H9 (cell line): ENCODE results near the gene MGRN1. TPM values are rescaled to one million over a fixed set of nuclear protein-coding genes. Genes with fewer than 3 reads are reported as not detected.
A peak's percentile ranks its signal among the peaks of the same experiment; 100 is the strongest.

Experiments used
- DNase-seq: peaks from one replicate; pipeline ENCODE4 v3.0.0-alpha.2; 2017
- H2AFZ ChIP-seq: one replicate; pipeline ENCODE4 v1.6.1; 2013; ENCODE audit warnings: mild to moderate bottlenecking, low read length, control low read depth, moderate library complexity
- H2AK5ac ChIP-seq: 2 replicates; pipeline ENCODE4 v1.6.1; 2013; ENCODE audit warnings: low read length, control low read depth, mixed read lengths; ENCODE audit not compliant: insufficient read length
- H2BK120ac ChIP-seq: one replicate; pipeline ENCODE4 v1.6.1; 2013; ENCODE audit warnings: low read depth, mild to moderate bottlenecking, low read length, control low read depth, inconsistent platforms; ENCODE audit not compliant: poor library complexity, severe bottlenecking
- H2BK12ac ChIP-seq: 2 replicates; pipeline ENCODE4 v1.6.1; 2013; ENCODE audit warnings: low read length, control low read depth, mixed read lengths, low read depth; ENCODE audit not compliant: insufficient read length
- H2BK15ac ChIP-seq: 2 replicates; pipeline ENCODE4 v1.6.1; 2013; ENCODE audit warnings: low read depth, low read length, control low read depth
- H2BK20ac ChIP-seq: one replicate; pipeline ENCODE4 v1.6.1; 2013; ENCODE audit warnings: low read depth, mild to moderate bottlenecking, low read length, control low read depth, inconsistent platforms; ENCODE audit not compliant: poor library complexity, severe bottlenecking
- H2BK5ac ChIP-seq: 2 replicates; pipeline ENCODE4 v1.6.1; 2013; ENCODE audit warnings: low read length, control low read depth, mixed read lengths; ENCODE audit not compliant: insufficient read length
- H3K14ac ChIP-seq: 2 replicates; pipeline ENCODE4 v1.6.1; 2013; ENCODE audit warnings: low read length, control low read depth; ENCODE audit not compliant: insufficient read depth
- H3K18ac ChIP-seq: 2 replicates; pipeline ENCODE4 v1.6.1; 2013; ENCODE audit warnings: low read depth, mild to moderate bottlenecking, mixed read lengths, low read length, control low read depth; ENCODE audit not compliant: insufficient read length
- H3K23ac ChIP-seq: 2 replicates; pipeline ENCODE4 v1.6.1; 2013; ENCODE audit warnings: low read length, control low read depth, mixed read lengths, low read depth; ENCODE audit not compliant: insufficient read length
- H3K23me2 ChIP-seq: 2 replicates; pipeline ENCODE4 v1.6.1; 2013; ENCODE audit warnings: low read depth, mild to moderate bottlenecking, mixed read lengths, low read length, control low read depth; ENCODE audit not compliant: insufficient read length, poor library complexity, severe bottlenecking
- H3K27ac ChIP-seq: 2 replicates; pipeline ENCODE4 v1.5.1; 2013; ENCODE audit warnings: low read length, control low read depth, mixed read lengths, low read depth; ENCODE audit not compliant: insufficient read length
- H3K27me3 ChIP-seq: 2 replicates; pipeline ENCODE4 v1.6.1; 2013; ENCODE audit warnings: low read length, control low read depth, inconsistent platforms; ENCODE audit not compliant: insufficient read depth
- H3K4ac ChIP-seq: 2 replicates; pipeline ENCODE4 v1.6.1; 2013; ENCODE audit warnings: low read depth, mild to moderate bottlenecking, control low read depth, inconsistent platforms, low read length, moderate library complexity
- H3K4me1 ChIP-seq: 2 replicates; pipeline ENCODE4 v1.6.1; 2013; ENCODE audit warnings: low read length, control low read depth, inconsistent platforms; ENCODE audit not compliant: insufficient read depth
- H3K4me2 ChIP-seq: 2 replicates; pipeline ENCODE4 v1.6.1; 2013; ENCODE audit warnings: low read length, control low read depth, mixed read lengths; ENCODE audit not compliant: insufficient read length, insufficient read depth
- H3K56ac ChIP-seq: 2 replicates; pipeline ENCODE4 v1.6.1; 2013; ENCODE audit warnings: low read depth, mild to moderate bottlenecking, mixed read lengths, low read length, control low read depth; ENCODE audit not compliant: insufficient read length
- H3K79me1 ChIP-seq: 2 replicates; pipeline ENCODE4 v1.6.1; 2013; ENCODE audit warnings: low read depth, mild to moderate bottlenecking, moderate library complexity, low read length, control low read depth, inconsistent platforms; ENCODE audit not compliant: insufficient read depth, poor library complexity, severe bottlenecking
- H3K79me2 ChIP-seq: 2 replicates; pipeline ENCODE4 v1.6.1; 2013; ENCODE audit warnings: low read length, control low read depth, inconsistent platforms; ENCODE audit not compliant: insufficient read depth
- H3K9ac ChIP-seq: 2 replicates; pipeline ENCODE4 v1.6.1; 2013; ENCODE audit warnings: low read length, control low read depth, mixed read lengths; ENCODE audit not compliant: insufficient read length; ENCODE audit errors: extremely low read depth
- H3K9me3 ChIP-seq: one replicate; pipeline ENCODE4 v1.6.1; 2013; ENCODE audit warnings: low read depth, low read length, inconsistent platforms; ENCODE audit not compliant: control insufficient read depth
- H3T11ph ChIP-seq: one replicate; pipeline ENCODE4 v1.6.1; 2013; ENCODE audit warnings: mild to moderate bottlenecking, low read length, control low read depth, inconsistent platforms
- H4K20me1 ChIP-seq: one replicate; pipeline ENCODE4 v1.6.1; 2013; ENCODE audit not compliant: control insufficient read depth, insufficient read length, insufficient read depth
- H4K5ac ChIP-seq: 2 replicates; pipeline ENCODE4 v1.6.1; 2013; ENCODE audit warnings: low read depth, mild to moderate bottlenecking, mixed read lengths, low read length, control low read depth; ENCODE audit not compliant: insufficient read length
- H4K8ac ChIP-seq: replicated peaks from 2 replicates; pipeline ENCODE4 v1.6.1; 2013; ENCODE audit warnings: low read length, control low read depth, mixed read lengths, low read depth; ENCODE audit not compliant: insufficient read length
- H4K91ac ChIP-seq: 2 replicates; pipeline ENCODE4 v1.6.1; 2013; ENCODE audit warnings: low read depth, mild to moderate bottlenecking, moderate library complexity, mixed read lengths, low read length, control low read depth; ENCODE audit not compliant: insufficient read length
- H3K27ac Mint-ChIP-seq, 3 experiments: 2 replicates in 2 of 3; 3 replicates in 1 of 3; pipeline ENCODE4 v1.8.0; 2020 to 2021; ENCODE audit warnings: mixed read lengths in 3 of 3, mild to moderate bottlenecking in 1 of 3, moderate library complexity in 1 of 3
- H3K27me3 Mint-ChIP-seq: 2 replicates; pipeline ENCODE4 v1.8.0; 2021; ENCODE audit warnings: low read depth, mild to moderate bottlenecking, moderate library complexity, mixed read lengths
- H3K36me3 Mint-ChIP-seq, 3 experiments: 2 replicates in 2 of 3; 3 replicates in 1 of 3; pipeline ENCODE4 v1.8.0; 2020 to 2021; ENCODE audit warnings: low read depth in 3 of 3, mixed read lengths in 3 of 3; ENCODE audit not compliant: insufficient read depth in 1 of 3
- H3K4me1 Mint-ChIP-seq, 2 experiments: 2 replicates each; pipeline ENCODE4 v1.8.0; 2020; ENCODE audit warnings: mixed read lengths in 2 of 2
- H3K4me3 Mint-ChIP-seq, 2 experiments: 2 replicates in 1 of 2; 3 replicates in 1 of 2; pipeline ENCODE4 v1.8.0; 2020 to 2021; ENCODE audit warnings: mild to moderate bottlenecking in 2 of 2, mixed read lengths in 2 of 2, moderate library complexity in 1 of 2
- H3K9me3 Mint-ChIP-seq, 2 experiments: 2 replicates in 1 of 2; 3 replicates in 1 of 2; pipeline ENCODE4 v1.8.0; 2020; ENCODE audit warnings: mild to moderate bottlenecking in 2 of 2, mixed read lengths in 2 of 2, moderate library complexity in 1 of 2
- CTCF ChIP-seq: fragments of 200-600 bp; sonication (generic); conservative IDR thresholded peaks from 3 replicates; pipeline ENCODE4 v1.8.0; 2021; ENCODE audit warnings: antibody characterized with exemption, mild to moderate bottlenecking
- WGBS: extraction: QIAGEN DNeasy Blood & Tissue Kit; methylation state at CpG from one replicate; pipeline ENCODE4 v1.1.7; 2013; ENCODE audit warnings: missing lambda C conversion rate, low lambda C conversion rate, mixed read lengths; ENCODE audit not compliant: insufficient read length; ENCODE audit errors: extremely low coverage; 5-methylcytosine and 5-hydroxymethylcytosine counted together
- total RNA-seq: library from RNA; stranded (reverse); gene quantifications from 2 replicates; pipeline ENCODE4 v1.2.1, GENCODE V29; 2021

MGRN1 gene
- total RNA-seq, 1 experiment from 2014 or later, result 91.6 TPM

- Mint-ChIP-seq H3K9me3 (no peaks in the 10 kb centered on the region), H3K36me3 (peaks cover 0 to 1% (median 0%) of the 10 kb centered on the region in 3 experiments; a peak in 1 of 7 replicates), H3K4me3 (no peak overlapping the region), H3K27ac (peak overlapping the region in 1 of 3 experiments; percentile 96; a peak in 3 of 7 replicates), H3K27me3 (peaks cover 4% of the 10 kb centered on the region), H3K4me1 (peaks cover 13 to 27% of the 10 kb centered on the region in 2 experiments)
- Histone ChIP-seq H4K5ac (no peak overlapping the region), H3K27ac (no peak overlapping the region), H4K8ac (no peak overlapping the region), H3K18ac (no peak overlapping the region), H2BK20ac (no peak overlapping the region), H2BK120ac (no peak overlapping the region), H2AK5ac (no peak overlapping the region), H3K14ac (no peak overlapping the region), H4K20me1 (no peaks in the 10 kb centered on the region), H2BK5ac (no peak overlapping the region), H3K9me3 (no peaks in the 10 kb centered on the region), H2BK15ac (no peak overlapping the region), H2BK12ac (no peak overlapping the region), H3K4me2 (no peak overlapping the region), H2AFZ (no peak overlapping the region), H3K79me2 (no peaks in the 10 kb centered on the region), H3K27me3 (no peaks in the 10 kb centered on the region), H3K4ac (no peak overlapping the region), H3K9ac (no peak overlapping the region), H3K4me1 (no peaks in the 10 kb centered on the region), H3T11ph (no peak overlapping the region), H3K56ac (no peak overlapping the region), H3K23ac (no peak overlapping the region), H4K91ac (no peak overlapping the region), H3K23me2 (no peaks in the 10 kb centered on the region), H3K79me1 (no peaks in the 10 kb centered on the region)
- no CpG with 5 or more reads among the region's 18 CpGs for WGBS
- no peak for DNase-seq
- no peak for TF ChIP-seq CTCF
Observed at GRCh38 chr16:4601036-4601863, 23.4 kb upstream of the MGRN1 start.
